A549 (cell line): ENCODE results near the gene TM4SF20. TPM values are rescaled to one million over a fixed set of nuclear protein-coding genes. Genes with fewer than 3 reads are reported as not detected.
A peak's percentile ranks its signal among the peaks of the same experiment; 100 is the strongest.

Experiments used
- ATAC-seq, 2 experiments: fragments of 200-7000 bp in 1 of 2; fragments of >200 bp in 1 of 2; cut with Nextera tagmentation in 1 of 2; cut with Tn5 transposase in 1 of 2; 3 replicates each; pipeline versions ENCODE4 v1.8.0 to v1.9.1; 2018 to 2020; ENCODE audit warnings: mild to moderate bottlenecking in 1 of 2, moderate library complexity in 1 of 2
- CTCF ChIA-PET: fragments of 300-600 bp; sonication (Branson Sonifier 250); formaldehyde crosslinking; extraction: SDS; loops from one replicate; lab custom pipeline; 2021; ENCODE audit warnings: antibody characterized with exemption, inconsistent platforms; lab: Yijun Ruan, JAX
- POLR2A ChIA-PET: fragments of 350-600 bp; formaldehyde crosslinking; extraction: SDS; loops from one replicate; lab custom pipeline; 2021; ENCODE audit warnings: antibody characterized with exemption, inconsistent platforms; lab: Yijun Ruan, JAX
- DNase-seq, 2 experiments: peaks; one replicate each; pipeline versions ENCODE4 v3.0.0 to v3.0.0-alpha.2; 2011 to 2016; ENCODE audit warnings: low read depth in 1 of 2, low spot score in 1 of 2
- FAIRE-seq: peaks from 2 replicates; lab custom pipeline; 2011; peaks lifted over from hg19 to GRCh38; lab: Jason Lieb, UNC
- H3K27ac ChIP-seq, 2 experiments: fragments of >200 bp; sonication (Bioruptor Twin); formaldehyde crosslinking; 3 replicates each; pipeline ENCODE4 v1.5.1; 2016 to 2017
- H3K4me1 ChIP-seq: fragments of >200 bp; sonication (Bioruptor Twin); formaldehyde crosslinking; 3 replicates; pipeline ENCODE4 v1.6.1; 2016
- H3K4me2 ChIP-seq: fragments of >200 bp; sonication (Bioruptor Twin); formaldehyde crosslinking; 3 replicates; pipeline ENCODE4 v1.6.1; 2016
- H3K4me3 ChIP-seq: fragments of >200 bp; sonication (Bioruptor Twin); formaldehyde crosslinking; 3 replicates; pipeline ENCODE4 v1.5.1; 2016
- H3K9me3 ChIP-seq: fragments of >200 bp; sonication (Bioruptor Twin); formaldehyde crosslinking; 3 replicates; pipeline ENCODE4 v1.6.1; 2016
- BHLHE40 ChIP-seq: IDR thresholded peaks from 2 replicates; pipeline ENCODE4 v1.6.1; 2012; ENCODE audit warnings: low read depth, low read length, inconsistent platforms
- CBX8 ChIP-seq: fragments of 200-600 bp; sonication (generic); IDR thresholded peaks from 2 replicates; pipeline ENCODE4 v1.6.1; 2016
- CEBPB ChIP-seq, 2 experiments: fragments of >200 bp in 1 of 2; sonication (Bioruptor Twin) in 1 of 2; formaldehyde crosslinking in 1 of 2; IDR thresholded peaks; 2 replicates each; pipeline ENCODE4 v1.6.1; 2012 to 2016
- GATA3 ChIP-seq: IDR thresholded peaks from 2 replicates; pipeline ENCODE4 v1.6.1; 2012; ENCODE audit warnings: borderline replicate concordance
- HOXA7 ChIP-seq: fragments of 250-450 bp; sonication (Bioruptor Pico); IDR thresholded peaks from 2 replicates; pipeline ENCODE4 v1.5.0; 2020; ENCODE audit warnings: mild to moderate bottlenecking, moderate library complexity
- HOXB13 ChIP-seq: fragments of 250-450 bp; sonication (Bioruptor Pico); IDR thresholded peaks from 2 replicates; pipeline ENCODE4 v1.5.0; 2020; ENCODE audit warnings: low read depth, mild to moderate bottlenecking, moderate library complexity
- JUN ChIP-seq, 2 experiments: fragments of >200 bp; sonication (Bioruptor Twin); formaldehyde crosslinking; IDR thresholded peaks; 2 replicates in 1 of 2; 3 replicates in 1 of 2; pipeline ENCODE4 v1.6.1; 2016 to 2017
- MAFK ChIP-seq: fragments of 450-650 bp; IDR thresholded peaks from 2 replicates; pipeline ENCODE4 v1.6.1; 2014; ENCODE audit not compliant: partially characterized antibody
- NFE2L2 ChIP-seq: fragments of 150-350 bp; conservative IDR thresholded peaks from 2 replicates; pipeline ENCODE4 v1.6.1; 2014; ENCODE audit warnings: low read length
- POLR2AphosphoS2 ChIP-seq: conservative IDR thresholded peaks from 2 replicates; pipeline ENCODE4 v1.6.1; 2012; ENCODE audit warnings: low read length, improper control_type of control experiment, inconsistent platforms
- SMC3 ChIP-seq: fragments of >200 bp; sonication (Bioruptor Twin); formaldehyde crosslinking; IDR thresholded peaks from 3 replicates; pipeline ENCODE4 v1.6.1; 2018; ENCODE audit warnings: inconsistent platforms
- TFCP2L1 ChIP-seq: fragments of 250-450 bp; sonication (Bioruptor Pico); IDR thresholded peaks from 2 replicates; pipeline ENCODE4 v1.5.0; 2021; ENCODE audit warnings: mild to moderate bottlenecking
- WGBS: methylation state at CpG from one replicate; pipeline ENCODE4 v1.1.6; 2017; ENCODE audit errors: missing lambda C conversion rate; 5-methylcytosine and 5-hydroxymethylcytosine counted together
- polyA minus RNA-seq: library from RNA; depleted of rRNA, polyadenylated mRNA; stranded (reverse); fragments of >200 nt; gene quantifications from 2 replicates; pipeline ENCODE4 v1.2.3, GENCODE V29; 2011; rRNA and poly(A)+ RNA removed
- polyA plus RNA-seq, 4 experiments: library from polyadenylated mRNA; depleted of rRNA in 3 of 4; stranded (reverse); fragments of >200 nt; fragmentation: RNase III in 1 of 4; extraction: RNeasy Plus Mini Kit Qiagen cat#74134 plus additional on column Dnase treatment in 1 of 4; gene quantifications; 2 replicates in 3 of 4; 3 replicates in 1 of 4; pipeline ENCODE4 v1.2.3, GENCODE V29; 2011 to 2017
- TF ChIP-seq, protein P1 (sequence below): IDR thresholded peaks from 2 replicates; pipeline ENCODE4 v1.6.1; 2012
- TF ChIP-seq, protein P2 (sequence below): IDR thresholded peaks from 2 replicates; pipeline ENCODE4 v1.6.1; 2012
- TF ChIP-seq, protein P3 (sequence below): fragments of >200 bp; sonication (Bioruptor Twin); formaldehyde crosslinking; IDR thresholded peaks from 3 replicates; pipeline ENCODE4 v1.5.1; 2016

Gene TM4SF20, protein sequence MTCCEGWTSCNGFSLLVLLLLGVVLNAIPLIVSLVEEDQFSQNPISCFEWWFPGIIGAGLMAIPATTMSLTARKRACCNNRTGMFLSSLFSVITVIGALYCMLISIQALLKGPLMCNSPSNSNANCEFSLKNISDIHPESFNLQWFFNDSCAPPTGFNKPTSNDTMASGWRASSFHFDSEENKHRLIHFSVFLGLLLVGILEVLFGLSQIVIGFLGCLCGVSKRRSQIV
- polyA plus RNA-seq (2011; rRNA removed), result 136 and 160 TPM in 2 replicates
- polyA plus RNA-seq (2012; cell fraction: cytosol; rRNA removed), result 12.5 and 15.3 TPM in 2 replicates
- polyA plus RNA-seq (2012; cell fraction: nucleus; rRNA removed), result 4.3 and 6.4 TPM in 2 replicates
- polyA plus RNA-seq (2017; fragmentation: RNase III; extraction: RNeasy Plus Mini Kit Qiagen cat#74134 plus additional on column Dnase treatment), result 37.5 to 59.3 TPM (median 42.7 TPM) in 3 replicates
- polyA minus RNA-seq, result 47.5 and 54.8 TPM in 2 replicates

DNA sequence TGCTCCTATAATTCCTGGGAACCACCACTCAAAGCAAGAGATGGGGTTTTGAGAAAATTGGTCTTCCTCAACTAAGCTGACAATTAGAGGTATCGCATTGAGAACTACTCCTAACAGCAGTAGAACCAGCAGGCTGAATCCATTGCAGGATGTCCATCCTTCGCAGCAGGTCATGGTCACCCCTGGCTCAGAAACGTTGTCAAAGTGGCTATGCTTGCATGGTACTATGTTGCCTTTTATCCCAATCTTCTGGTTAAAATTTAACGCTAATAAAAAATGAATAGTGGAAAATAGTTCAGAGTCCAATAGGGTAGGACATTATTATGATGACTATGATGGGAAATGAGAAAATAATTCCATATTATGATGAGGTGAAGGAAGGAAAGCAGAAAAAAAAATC, at the start of gene TM4SF20:
Gene TM4SF20, minus strand, starts transcription at position 212 of the 400 bp plus-strand sequence. Its CDS starts 38 bp downstream, at position 174.
- TF ChIP-seq HOXB13, result peak; percentile 63; the same call in 1 of the 2 replicates
- no peak for TF ChIP-seq MAFK
- ChIA-PET POLR2A (interaction anchor here (1.4 kb wide), 1 partner anchor 9 kb away, joined by 6 read pairs; no protein-coding TSS in a partner anchor), CTCF (interaction anchor here (0.8 to 3.5 kb wide), 8 partner anchors 9 to 387 kb away, joined by 3 to 14 read pairs (median 6); partner anchors contain the start of gene SCYGR1)
- WGBS, result 38% methylated on average over 4 of the region's 4 CpGs
- peak within 1 kb of the TSS; percentile 95 to 99 for H3K27ac ChIP-seq
- peaks cover 55% of the 10 kb centered on the region for H3K4me1 ChIP-seq
- FAIRE-seq (no peak), DNase-seq (peak in 1 of 2 experiments; percentile 51), ATAC-seq (peak in 1 of 2 experiments; percentile 36; a peak in 3 of 6 replicates)
- H3K4me3 ChIP-seq, result peak within 1 kb of the TSS; percentile 37
- H3K9me3 ChIP-seq, result no peaks in the 10 kb centered on the region
- H3K4me2 ChIP-seq, result peak within 1 kb of the TSS; percentile 78

DNA sequence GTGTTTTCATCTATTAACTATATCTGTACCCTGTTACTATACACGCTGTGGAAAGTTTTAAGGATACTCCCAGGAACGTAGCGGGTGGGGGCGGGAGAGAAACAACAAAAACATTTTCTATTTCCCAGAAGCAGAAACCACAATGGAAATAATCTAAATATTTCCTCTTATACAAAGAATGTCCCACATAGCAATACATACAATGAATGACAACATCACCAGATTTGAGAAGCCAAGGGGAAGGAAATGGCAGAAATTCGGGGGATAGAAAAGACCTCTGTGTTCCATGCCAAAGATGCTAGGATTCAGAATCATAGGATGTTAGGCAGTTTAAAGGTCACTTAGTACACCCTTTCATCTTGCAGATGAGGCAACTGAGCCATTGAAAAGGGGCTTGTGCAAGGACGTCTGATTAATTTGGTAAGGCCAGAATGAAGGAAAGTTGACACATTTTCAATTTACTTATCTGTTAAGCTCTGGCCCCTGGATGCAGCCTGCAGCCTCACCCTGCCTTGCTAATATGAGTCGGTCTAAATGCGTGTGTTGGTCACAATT, 49.7 kb upstream of the TM4SF20 start:
- POLR2A ChIA-PET, result no interaction called here
- TF ChIP-seq POLR2AphosphoS2 (no peak), SMC3 (no peak), CBX8 (no peak), JUN (IDR thresholded peaks at IDR 0.05) (no peak), TFCP2L1 (no peak), CEBPB (IDR thresholded peaks at IDR 0.05) (no peak), GATA3 (no peak)
- TF ChIP-seq, protein P1, sequence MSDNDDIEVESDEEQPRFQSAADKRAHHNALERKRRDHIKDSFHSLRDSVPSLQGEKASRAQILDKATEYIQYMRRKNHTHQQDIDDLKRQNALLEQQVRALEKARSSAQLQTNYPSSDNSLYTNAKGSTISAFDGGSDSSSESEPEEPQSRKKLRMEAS, result no peak
- TF ChIP-seq, protein P2, sequence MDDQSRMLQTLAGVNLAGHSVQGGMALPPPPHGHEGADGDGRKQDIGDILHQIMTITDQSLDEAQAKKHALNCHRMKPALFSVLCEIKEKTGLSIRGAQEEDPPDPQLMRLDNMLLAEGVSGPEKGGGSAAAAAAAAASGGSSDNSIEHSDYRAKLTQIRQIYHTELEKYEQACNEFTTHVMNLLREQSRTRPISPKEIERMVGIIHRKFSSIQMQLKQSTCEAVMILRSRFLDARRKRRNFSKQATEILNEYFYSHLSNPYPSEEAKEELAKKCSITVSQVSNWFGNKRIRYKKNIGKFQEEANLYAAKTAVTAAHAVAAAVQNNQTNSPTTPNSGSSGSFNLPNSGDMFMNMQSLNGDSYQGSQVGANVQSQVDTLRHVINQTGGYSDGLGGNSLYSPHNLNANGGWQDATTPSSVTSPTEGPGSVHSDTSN, result no peak
- WGBS, result 91% methylated on average over 8 of the region's 8 CpGs
- FAIRE-seq (no peak), DNase-seq (no peak), ATAC-seq (no peak)
- H3K4me1 ChIP-seq, result no peaks in the 10 kb centered on the region
- no peak overlapping the region for H3K4me3 ChIP-seq
- no peak overlapping the region for H3K27ac ChIP-seq
- peaks cover 22% of the 10 kb centered on the region for H3K9me3 ChIP-seq
- CTCF ChIA-PET, result interaction anchor here (0.9 kb wide), 1 partner anchor 14 kb away, joined by 4 read pairs; no protein-coding TSS in a partner anchor
- no peak overlapping the region for H3K4me2 ChIP-seq

DNA sequence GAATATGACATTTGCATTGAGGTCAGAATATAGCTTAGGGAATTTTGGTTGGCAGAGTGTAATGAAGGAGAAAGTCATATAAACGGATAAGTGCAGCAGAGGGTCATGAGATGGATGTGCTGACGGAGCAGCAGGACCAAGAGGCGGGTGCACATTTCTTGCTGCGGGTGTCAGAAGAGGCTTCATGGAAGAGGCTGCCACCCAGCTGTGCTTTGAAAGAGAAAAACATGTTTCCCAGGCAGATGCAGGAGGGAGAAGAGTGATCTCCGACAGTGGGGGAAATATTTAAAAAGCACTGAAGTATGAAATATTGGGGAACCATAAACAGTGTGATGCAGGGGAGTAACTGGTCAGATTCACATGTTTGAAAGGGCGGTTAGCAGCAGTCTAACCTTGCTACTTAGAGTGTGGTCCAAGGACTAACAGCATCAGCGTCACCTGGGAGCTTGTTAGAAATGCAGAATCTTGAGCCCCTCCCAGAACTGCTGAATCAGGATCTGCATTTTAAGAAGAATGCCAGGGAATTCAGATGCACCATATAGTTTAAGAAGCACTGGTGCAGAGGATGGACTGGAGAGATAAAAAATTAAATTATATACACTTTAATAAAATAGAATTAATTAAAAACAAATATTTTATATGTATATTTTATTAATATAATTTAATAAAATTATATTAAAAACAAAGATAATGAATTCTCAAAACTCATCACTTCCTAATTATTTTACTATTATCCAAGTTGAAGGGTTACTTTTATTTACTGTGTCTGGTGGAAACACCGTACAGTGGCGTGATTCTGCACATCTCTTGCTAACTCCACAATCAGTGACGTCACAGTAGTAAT, 44.8 kb upstream of the TM4SF20 start:
- Histone ChIP-seq H3K4me1 (no peaks in the 10 kb centered on the region), H3K27ac (0 out of 6 replicates have a peak overlapping the region, but pooled peaks of 1 of the 2 experiments have one; percentile 22), H3K9me3 (no peaks in the 10 kb centered on the region), H3K4me3 (no peak overlapping the region), H3K4me2 (no peak overlapping the region)
- WGBS, result 82% methylated on average over 10 of the region's 10 CpGs
- CTCF ChIA-PET, result no interaction called here
- ATAC-seq, result no peak
- DNase-seq, result no peak
- peak; percentile 7 for TF ChIP-seq MAFK
- TF ChIP-seq HOXA7 (CRISPR knock-in tag), result no peak
- TF ChIP-seq, all 56 proteins: peak for 1
- POLR2A ChIA-PET, result no interaction called here
- no peak for FAIRE-seq

DNA sequence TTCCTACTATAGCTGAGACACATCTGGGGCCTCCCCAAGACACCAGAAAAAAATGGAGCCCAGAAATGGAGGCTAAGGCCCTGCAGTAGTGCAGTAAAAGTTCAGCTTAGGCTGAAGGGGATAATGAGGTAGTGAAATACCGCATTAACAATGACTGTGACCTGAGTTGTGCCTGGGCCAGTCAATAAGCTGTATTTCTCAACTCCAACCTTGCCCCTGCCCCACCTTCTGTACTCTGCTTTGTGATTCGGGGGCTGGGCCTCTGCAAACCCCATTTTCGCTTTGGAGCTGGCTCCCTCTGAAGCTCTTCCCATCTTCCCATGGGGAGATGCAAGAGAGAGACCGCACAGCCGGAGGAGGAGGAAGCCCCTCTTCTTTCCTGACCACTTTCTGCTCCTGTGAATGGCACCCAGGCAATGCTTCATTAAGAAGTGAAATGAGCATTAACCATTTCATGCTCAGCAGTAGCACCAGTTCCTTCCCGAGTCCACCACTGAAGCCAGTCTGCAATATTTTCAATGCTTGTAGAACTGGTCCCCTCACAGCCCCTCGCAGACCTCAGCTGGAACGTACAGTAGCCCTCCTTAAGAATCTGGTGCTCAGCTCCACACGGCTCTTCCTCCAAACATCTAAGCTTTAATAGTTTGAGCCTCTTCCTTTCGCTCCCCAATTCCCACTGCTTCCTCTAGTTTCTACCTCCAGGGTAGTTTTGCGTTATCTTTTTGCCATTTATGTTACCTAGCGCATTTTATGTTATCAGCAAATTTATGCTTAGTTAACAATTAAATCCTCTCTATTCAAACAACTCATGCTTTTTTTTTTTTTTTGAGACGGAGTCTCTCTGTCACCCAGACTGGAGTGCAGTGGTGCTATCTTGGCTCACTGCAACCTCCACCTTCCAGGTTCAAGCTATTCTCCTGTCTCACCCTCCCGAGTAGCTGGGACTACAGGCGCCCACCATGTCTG, 41.3 kb upstream of the TM4SF20 start:
- POLR2A ChIA-PET, result no interaction called here
- peak overlapping the region in 1 of 2 experiments; percentile 15; a peak in 2 of 6 replicates for H3K27ac ChIP-seq
- H3K4me2 ChIP-seq, result no peak overlapping the region
- CTCF ChIA-PET, result interaction anchor here (0.6 to 1.9 kb wide), 5 partner anchors 9 to 81 kb away, joined by 3 to 9 read pairs (median 3); no protein-coding TSS in a partner anchor
- 82% methylated on average over 15 of the region's 15 CpGs for WGBS
- ATAC-seq (no peak), FAIRE-seq (no peak), DNase-seq (no peak)
- peaks cover 11% of the 10 kb centered on the region for H3K4me1 ChIP-seq
- TF ChIP-seq NFE2L2 (no peak), MAFK (peak; percentile 39), BHLHE40 (no peak)
- TF ChIP-seq, protein P3, sequence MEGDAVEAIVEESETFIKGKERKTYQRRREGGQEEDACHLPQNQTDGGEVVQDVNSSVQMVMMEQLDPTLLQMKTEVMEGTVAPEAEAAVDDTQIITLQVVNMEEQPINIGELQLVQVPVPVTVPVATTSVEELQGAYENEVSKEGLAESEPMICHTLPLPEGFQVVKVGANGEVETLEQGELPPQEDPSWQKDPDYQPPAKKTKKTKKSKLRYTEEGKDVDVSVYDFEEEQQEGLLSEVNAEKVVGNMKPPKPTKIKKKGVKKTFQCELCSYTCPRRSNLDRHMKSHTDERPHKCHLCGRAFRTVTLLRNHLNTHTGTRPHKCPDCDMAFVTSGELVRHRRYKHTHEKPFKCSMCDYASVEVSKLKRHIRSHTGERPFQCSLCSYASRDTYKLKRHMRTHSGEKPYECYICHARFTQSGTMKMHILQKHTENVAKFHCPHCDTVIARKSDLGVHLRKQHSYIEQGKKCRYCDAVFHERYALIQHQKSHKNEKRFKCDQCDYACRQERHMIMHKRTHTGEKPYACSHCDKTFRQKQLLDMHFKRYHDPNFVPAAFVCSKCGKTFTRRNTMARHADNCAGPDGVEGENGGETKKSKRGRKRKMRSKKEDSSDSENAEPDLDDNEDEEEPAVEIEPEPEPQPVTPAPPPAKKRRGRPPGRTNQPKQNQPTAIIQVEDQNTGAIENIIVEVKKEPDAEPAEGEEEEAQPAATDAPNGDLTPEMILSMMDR, result no peak
- no peaks in the 10 kb centered on the region for H3K9me3 ChIP-seq
- H3K4me3 ChIP-seq, result no peak overlapping the region
